ENCODE measurements around the gene PI16.

DNA sequence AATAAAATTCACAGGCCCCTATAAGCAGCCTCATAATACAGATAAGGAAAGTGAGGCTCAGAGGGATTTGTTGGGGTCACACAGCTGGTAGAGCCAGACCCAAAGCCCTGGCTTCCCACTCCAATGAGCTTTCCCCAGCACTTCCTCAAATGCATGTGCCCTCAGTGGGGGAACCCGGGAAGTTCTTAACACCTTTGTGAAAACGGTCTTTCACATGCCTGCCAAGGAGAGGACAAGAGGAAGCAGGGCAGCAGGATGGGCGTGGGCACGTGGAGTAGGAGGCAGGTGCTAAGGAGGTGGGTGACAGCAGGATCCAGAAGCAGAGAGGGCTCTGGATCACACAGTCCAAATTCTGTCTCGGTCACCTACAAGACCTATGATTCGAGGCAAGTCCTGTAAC is 598 bp downstream of the PI16 start:
- TF ChIP-seq, protein P1, sequence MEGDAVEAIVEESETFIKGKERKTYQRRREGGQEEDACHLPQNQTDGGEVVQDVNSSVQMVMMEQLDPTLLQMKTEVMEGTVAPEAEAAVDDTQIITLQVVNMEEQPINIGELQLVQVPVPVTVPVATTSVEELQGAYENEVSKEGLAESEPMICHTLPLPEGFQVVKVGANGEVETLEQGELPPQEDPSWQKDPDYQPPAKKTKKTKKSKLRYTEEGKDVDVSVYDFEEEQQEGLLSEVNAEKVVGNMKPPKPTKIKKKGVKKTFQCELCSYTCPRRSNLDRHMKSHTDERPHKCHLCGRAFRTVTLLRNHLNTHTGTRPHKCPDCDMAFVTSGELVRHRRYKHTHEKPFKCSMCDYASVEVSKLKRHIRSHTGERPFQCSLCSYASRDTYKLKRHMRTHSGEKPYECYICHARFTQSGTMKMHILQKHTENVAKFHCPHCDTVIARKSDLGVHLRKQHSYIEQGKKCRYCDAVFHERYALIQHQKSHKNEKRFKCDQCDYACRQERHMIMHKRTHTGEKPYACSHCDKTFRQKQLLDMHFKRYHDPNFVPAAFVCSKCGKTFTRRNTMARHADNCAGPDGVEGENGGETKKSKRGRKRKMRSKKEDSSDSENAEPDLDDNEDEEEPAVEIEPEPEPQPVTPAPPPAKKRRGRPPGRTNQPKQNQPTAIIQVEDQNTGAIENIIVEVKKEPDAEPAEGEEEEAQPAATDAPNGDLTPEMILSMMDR (conservative IDR thresholded peaks at IDR 0.05; ENCODE audit: low read length) = no peak
- no peak for TF ChIP-seq EZH2phosphoT487 (IDR thresholded peaks at IDR 0.05; ENCODE audit: borderline replicate concordance, low read depth, low read length)

Data from OCI-LY7 (cell line).